SK-N-MC (cell line): Measurements from ENCODE around the gene POR.

Experiments
- EZH2 ChIP-seq: fragments of 200-600 bp; sonication (generic); IDR thresholded peaks from one replicate; pipeline ENCODE4 v1.6.1; 2017; ENCODE audit warnings: antibody characterized with exemption
- POLR2AphosphoS5 ChIP-seq: IDR thresholded peaks from 2 replicates; pipeline ENCODE4 v1.6.1; 2012; ENCODE audit warnings: mild to moderate bottlenecking, low read depth, low read length, borderline replicate concordance

- TF ChIP-seq POLR2AphosphoS5 (no peak), EZH2 (no peak)
Measured at GRCh38 chr7:75887669-75888369, 27.1 kb upstream of the POR start.
